WTC11 (cell line): ENCODE results near the gene MED19. TPM values are rescaled to one million over a fixed set of nuclear protein-coding genes. Genes with fewer than 3 reads are reported as not detected.

Source experiments
- CREM ChIP-seq: sonication (generic); formaldehyde crosslinking; IDR thresholded peaks from 2 replicates; pipeline ENCODE4 v1.8.1; 2022; ENCODE audit warnings: mild to moderate bottlenecking, missing genetic modification reagents, moderate library complexity
- ELF4 ChIP-seq: sonication (generic); formaldehyde crosslinking; IDR thresholded peaks from 2 replicates; pipeline ENCODE4 v1.8.1; 2022; ENCODE audit warnings: low read depth, mild to moderate bottlenecking, moderate library complexity, missing genetic modification reagents
- FOXP1 ChIP-seq: sonication (generic); formaldehyde crosslinking; IDR thresholded peaks from 2 replicates; pipeline ENCODE4 v1.8.0; 2022; ENCODE audit warnings: missing genetic modification reagents, mild to moderate bottlenecking, moderate library complexity, borderline replicate concordance
- GABPB1 ChIP-seq: sonication (generic); formaldehyde crosslinking; IDR thresholded peaks from 2 replicates; pipeline ENCODE4 v1.8.1; 2023; ENCODE audit warnings: mild to moderate bottlenecking, missing genetic modification reagents
- IRF2 ChIP-seq: sonication (generic); formaldehyde crosslinking; IDR thresholded peaks from 2 replicates; pipeline ENCODE4 v1.8.0; 2022; ENCODE audit warnings: low read depth, missing genetic modification reagents, borderline replicate concordance
- MAX ChIP-seq: sonication (generic); formaldehyde crosslinking; IDR thresholded peaks from 2 replicates; pipeline ENCODE4 v1.8.0; 2022; ENCODE audit warnings: mild to moderate bottlenecking, missing genetic modification reagents
- MYBL2 ChIP-seq: sonication (generic); formaldehyde crosslinking; IDR thresholded peaks from 2 replicates; pipeline ENCODE4 v1.8.1; 2023; ENCODE audit warnings: mild to moderate bottlenecking, moderate library complexity, missing genetic modification reagents
- NFE2L1 ChIP-seq: sonication (generic); formaldehyde crosslinking; IDR thresholded peaks from 2 replicates; pipeline ENCODE4 v1.8.1; 2023; ENCODE audit warnings: missing genetic modification reagents
- NFYB ChIP-seq: sonication (generic); formaldehyde crosslinking; conservative IDR thresholded peaks from 2 replicates; pipeline ENCODE4 v1.8.0; 2022; ENCODE audit warnings: low read depth, missing genetic modification reagents
- NR2C2 ChIP-seq: sonication (generic); formaldehyde crosslinking; IDR thresholded peaks from 2 replicates; pipeline ENCODE4 v1.8.0; 2022; ENCODE audit warnings: mild to moderate bottlenecking, missing genetic modification reagents
- OVOL2 ChIP-seq: fragments of 250-450 bp; sonication (Bioruptor Pico); IDR thresholded peaks from 2 replicates; pipeline ENCODE4 v1.9.0; 2021; ENCODE audit warnings: mild to moderate bottlenecking, borderline replicate concordance
- RELA ChIP-seq: sonication (generic); formaldehyde crosslinking; IDR thresholded peaks from 2 replicates; pipeline ENCODE4 v1.8.1; 2022; ENCODE audit warnings: missing genetic modification reagents, mild to moderate bottlenecking, borderline replicate concordance
- STAT6 ChIP-seq: sonication (generic); formaldehyde crosslinking; conservative IDR thresholded peaks from 2 replicates; pipeline ENCODE4 v1.8.1; 2023; ENCODE audit warnings: mild to moderate bottlenecking, low read depth, missing genetic modification reagents, moderate library complexity
- TEAD1 ChIP-seq: sonication (generic); formaldehyde crosslinking; IDR thresholded peaks from 2 replicates; pipeline ENCODE4 v1.8.0; 2022; ENCODE audit warnings: mild to moderate bottlenecking, missing genetic modification reagents
- TEAD4 ChIP-seq: sonication (generic); formaldehyde crosslinking; IDR thresholded peaks from 2 replicates; pipeline ENCODE4 v1.8.0; 2022; ENCODE audit warnings: mild to moderate bottlenecking, missing genetic modification reagents
- ZNF396 ChIP-seq: fragments of 250-450 bp; sonication (Bioruptor Pico); IDR thresholded peaks from 2 replicates; pipeline ENCODE4 v1.8.0; 2021; ENCODE audit warnings: mild to moderate bottlenecking, moderate library complexity, borderline replicate concordance
- ZNF512 ChIP-seq: sonication (generic); formaldehyde crosslinking; IDR thresholded peaks from 2 replicates; pipeline ENCODE4 v1.8.1; 2022; ENCODE audit warnings: missing genetic modification reagents, borderline replicate concordance
- ZNF671 ChIP-seq: fragments of 250-450 bp; sonication (Bioruptor Pico); IDR thresholded peaks from 2 replicates; pipeline ENCODE4 v1.8.0; 2021; ENCODE audit warnings: mild to moderate bottlenecking
- ZSCAN18 ChIP-seq: fragments of 250-450 bp; sonication (Bioruptor Pico); IDR thresholded peaks from 2 replicates; pipeline ENCODE4 v2.1.2; 2022; ENCODE audit warnings: mild to moderate bottlenecking, moderate library complexity
- total RNA-seq: library from RNA; stranded (reverse); gene quantifications from 3 replicates; pipeline ENCODE4 v1.2.3, GENCODE V29; 2021
- TF ChIP-seq, protein P1 (sequence below): fragments of 250-450 bp; sonication (Bioruptor Pico); IDR thresholded peaks from 2 replicates; pipeline ENCODE4 v1.9.0; 2021; ENCODE audit warnings: mild to moderate bottlenecking
- TF ChIP-seq, protein P2 (sequence below): sonication (generic); formaldehyde crosslinking; IDR thresholded peaks from 2 replicates; pipeline ENCODE4 v1.8.0; 2023; ENCODE audit warnings: mild to moderate bottlenecking, missing genetic modification reagents
- TF ChIP-seq, protein P3 (sequence below): fragments of 200-600 bp; IDR thresholded peaks from 2 replicates; pipeline ENCODE4 v1.8.0; 2022; ENCODE audit warnings: antibody characterized with exemption
- TF ChIP-seq, protein P4 (sequence below): sonication (generic); formaldehyde crosslinking; IDR thresholded peaks from 2 replicates; pipeline ENCODE4 v1.8.0; 2022; ENCODE audit warnings: mild to moderate bottlenecking, missing genetic modification reagents
- TF ChIP-seq, protein P5 (sequence below): sonication (generic); formaldehyde crosslinking; IDR thresholded peaks from 2 replicates; pipeline ENCODE4 v1.8.1; 2022; ENCODE audit warnings: low read depth, missing genetic modification reagents, borderline replicate concordance

The MED19 gene
- total RNA-seq, 1 experiment from 2014 or later: 19.1 TPM

DNA sequence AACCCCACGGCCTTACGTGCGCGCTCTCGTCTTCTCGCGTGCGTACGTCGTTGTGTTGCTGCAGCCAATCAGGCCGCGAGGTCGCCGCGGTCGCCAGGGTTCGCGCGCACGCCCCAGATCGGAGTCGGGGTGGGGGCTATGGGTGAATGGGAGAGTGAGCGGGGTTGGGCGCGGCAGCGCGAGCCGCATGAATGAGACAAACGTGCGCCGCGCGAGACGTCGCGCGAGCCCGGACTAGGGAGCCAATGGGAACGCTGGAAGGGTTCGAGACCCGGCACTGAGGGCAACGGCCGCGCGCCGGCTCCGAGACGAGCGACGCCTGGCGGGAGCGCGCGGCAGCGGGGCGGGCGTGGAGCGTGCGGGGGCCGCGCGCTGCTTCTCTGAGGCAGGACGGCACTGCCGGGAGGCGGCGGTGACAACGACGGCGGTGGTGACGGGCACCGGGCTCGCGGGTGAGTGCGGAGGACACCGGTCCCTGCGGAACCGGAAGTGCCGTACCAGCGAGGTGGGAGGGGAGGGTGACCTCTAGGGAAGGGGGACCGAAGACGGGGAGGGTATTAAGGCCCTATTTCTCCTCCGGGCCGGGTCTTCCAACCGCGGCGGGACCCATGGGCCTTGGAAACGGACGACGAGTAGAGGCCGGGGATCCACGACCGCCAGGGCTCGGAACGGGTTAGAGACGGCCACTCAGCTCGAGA is 44.1 kb downstream of the MED19 start, which contains the start of gene ZDHHC5 (continued):
- TF ChIP-seq STAT6: no peak
- no peak for TF ChIP-seq ZNF512 (CRISPR knock-in tag)
- peak; percentile 49; the same call in 1 of the 2 replicates for TF ChIP-seq TEAD1 (CRISPR knock-in tag)
- TF ChIP-seq FOXP1 (CRISPR knock-in tag): peak; percentile 20; the same call in 1 of the 2 replicates
- no peak for TF ChIP-seq TEAD4 (CRISPR knock-in tag)
- peak; percentile 66; the same call in 1 of the 2 replicates for TF ChIP-seq MAX (CRISPR knock-in tag)
- no peak for TF ChIP-seq ZSCAN18
- TF ChIP-seq, protein P1, sequence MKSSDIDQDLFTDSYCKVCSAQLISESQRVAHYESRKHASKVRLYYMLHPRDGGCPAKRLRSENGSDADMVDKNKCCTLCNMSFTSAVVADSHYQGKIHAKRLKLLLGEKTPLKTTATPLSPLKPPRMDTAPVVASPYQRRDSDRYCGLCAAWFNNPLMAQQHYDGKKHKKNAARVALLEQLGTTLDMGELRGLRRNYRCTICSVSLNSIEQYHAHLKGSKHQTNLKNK: no peak
- peak; percentile 60 for TF ChIP-seq GABPB1 (CRISPR knock-in tag)
- peak; percentile 59; the same call in 1 of the 2 replicates for TF ChIP-seq CREM (CRISPR knock-in tag)
- peak; percentile 71 for TF ChIP-seq NFYB (CRISPR knock-in tag)
- TF ChIP-seq, protein P2, sequence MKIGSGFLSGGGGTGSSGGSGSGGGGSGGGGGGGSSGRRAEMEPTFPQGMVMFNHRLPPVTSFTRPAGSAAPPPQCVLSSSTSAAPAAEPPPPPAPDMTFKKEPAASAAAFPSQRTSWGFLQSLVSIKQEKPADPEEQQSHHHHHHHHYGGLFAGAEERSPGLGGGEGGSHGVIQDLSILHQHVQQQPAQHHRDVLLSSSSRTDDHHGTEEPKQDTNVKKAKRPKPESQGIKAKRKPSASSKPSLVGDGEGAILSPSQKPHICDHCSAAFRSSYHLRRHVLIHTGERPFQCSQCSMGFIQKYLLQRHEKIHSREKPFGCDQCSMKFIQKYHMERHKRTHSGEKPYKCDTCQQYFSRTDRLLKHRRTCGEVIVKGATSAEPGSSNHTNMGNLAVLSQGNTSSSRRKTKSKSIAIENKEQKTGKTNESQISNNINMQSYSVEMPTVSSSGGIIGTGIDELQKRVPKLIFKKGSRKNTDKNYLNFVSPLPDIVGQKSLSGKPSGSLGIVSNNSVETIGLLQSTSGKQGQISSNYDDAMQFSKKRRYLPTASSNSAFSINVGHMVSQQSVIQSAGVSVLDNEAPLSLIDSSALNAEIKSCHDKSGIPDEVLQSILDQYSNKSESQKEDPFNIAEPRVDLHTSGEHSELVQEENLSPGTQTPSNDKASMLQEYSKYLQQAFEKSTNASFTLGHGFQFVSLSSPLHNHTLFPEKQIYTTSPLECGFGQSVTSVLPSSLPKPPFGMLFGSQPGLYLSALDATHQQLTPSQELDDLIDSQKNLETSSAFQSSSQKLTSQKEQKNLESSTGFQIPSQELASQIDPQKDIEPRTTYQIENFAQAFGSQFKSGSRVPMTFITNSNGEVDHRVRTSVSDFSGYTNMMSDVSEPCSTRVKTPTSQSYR (CRISPR knock-in tag): no peak
- TF ChIP-seq, protein P3, sequence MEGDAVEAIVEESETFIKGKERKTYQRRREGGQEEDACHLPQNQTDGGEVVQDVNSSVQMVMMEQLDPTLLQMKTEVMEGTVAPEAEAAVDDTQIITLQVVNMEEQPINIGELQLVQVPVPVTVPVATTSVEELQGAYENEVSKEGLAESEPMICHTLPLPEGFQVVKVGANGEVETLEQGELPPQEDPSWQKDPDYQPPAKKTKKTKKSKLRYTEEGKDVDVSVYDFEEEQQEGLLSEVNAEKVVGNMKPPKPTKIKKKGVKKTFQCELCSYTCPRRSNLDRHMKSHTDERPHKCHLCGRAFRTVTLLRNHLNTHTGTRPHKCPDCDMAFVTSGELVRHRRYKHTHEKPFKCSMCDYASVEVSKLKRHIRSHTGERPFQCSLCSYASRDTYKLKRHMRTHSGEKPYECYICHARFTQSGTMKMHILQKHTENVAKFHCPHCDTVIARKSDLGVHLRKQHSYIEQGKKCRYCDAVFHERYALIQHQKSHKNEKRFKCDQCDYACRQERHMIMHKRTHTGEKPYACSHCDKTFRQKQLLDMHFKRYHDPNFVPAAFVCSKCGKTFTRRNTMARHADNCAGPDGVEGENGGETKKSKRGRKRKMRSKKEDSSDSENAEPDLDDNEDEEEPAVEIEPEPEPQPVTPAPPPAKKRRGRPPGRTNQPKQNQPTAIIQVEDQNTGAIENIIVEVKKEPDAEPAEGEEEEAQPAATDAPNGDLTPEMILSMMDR: peak; percentile 22; the same call in 1 of the 2 replicates
- no peak for TF ChIP-seq ELF4 (CRISPR knock-in tag)
- no peak for TF ChIP-seq IRF2 (CRISPR knock-in tag)
- TF ChIP-seq NFE2L1 (CRISPR knock-in tag): no peak
- TF ChIP-seq RELA: 0 out of 2 replicates have a peak, but pooled peaks have one; percentile 50
- no peak for TF ChIP-seq ZNF671
- TF ChIP-seq OVOL2 (CRISPR knock-in tag): no peak
- no peak for TF ChIP-seq ZNF396
- TF ChIP-seq NR2C2 (CRISPR knock-in tag): no peak; the same call in 1 of the 2 replicates
- TF ChIP-seq, protein P4, sequence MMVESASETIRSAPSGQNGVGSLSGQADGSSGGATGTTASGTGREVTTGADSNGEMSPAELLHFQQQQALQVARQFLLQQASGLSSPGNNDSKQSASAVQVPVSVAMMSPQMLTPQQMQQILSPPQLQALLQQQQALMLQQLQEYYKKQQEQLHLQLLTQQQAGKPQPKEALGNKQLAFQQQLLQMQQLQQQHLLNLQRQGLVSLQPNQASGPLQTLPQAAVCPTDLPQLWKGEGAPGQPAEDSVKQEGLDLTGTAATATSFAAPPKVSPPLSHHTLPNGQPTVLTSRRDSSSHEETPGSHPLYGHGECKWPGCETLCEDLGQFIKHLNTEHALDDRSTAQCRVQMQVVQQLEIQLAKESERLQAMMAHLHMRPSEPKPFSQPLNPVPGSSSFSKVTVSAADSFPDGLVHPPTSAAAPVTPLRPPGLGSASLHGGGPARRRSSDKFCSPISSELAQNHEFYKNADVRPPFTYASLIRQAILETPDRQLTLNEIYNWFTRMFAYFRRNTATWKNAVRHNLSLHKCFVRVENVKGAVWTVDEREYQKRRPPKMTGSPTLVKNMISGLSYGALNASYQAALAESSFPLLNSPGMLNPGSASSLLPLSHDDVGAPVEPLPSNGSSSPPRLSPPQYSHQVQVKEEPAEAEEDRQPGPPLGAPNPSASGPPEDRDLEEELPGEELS (CRISPR knock-in tag): peak; percentile 74
- TF ChIP-seq, protein P5, sequence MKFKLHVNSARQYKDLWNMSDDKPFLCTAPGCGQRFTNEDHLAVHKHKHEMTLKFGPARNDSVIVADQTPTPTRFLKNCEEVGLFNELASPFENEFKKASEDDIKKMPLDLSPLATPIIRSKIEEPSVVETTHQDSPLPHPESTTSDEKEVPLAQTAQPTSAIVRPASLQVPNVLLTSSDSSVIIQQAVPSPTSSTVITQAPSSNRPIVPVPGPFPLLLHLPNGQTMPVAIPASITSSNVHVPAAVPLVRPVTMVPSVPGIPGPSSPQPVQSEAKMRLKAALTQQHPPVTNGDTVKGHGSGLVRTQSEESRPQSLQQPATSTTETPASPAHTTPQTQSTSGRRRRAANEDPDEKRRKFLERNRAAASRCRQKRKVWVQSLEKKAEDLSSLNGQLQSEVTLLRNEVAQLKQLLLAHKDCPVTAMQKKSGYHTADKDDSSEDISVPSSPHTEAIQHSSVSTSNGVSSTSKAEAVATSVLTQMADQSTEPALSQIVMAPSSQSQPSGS: no peak
- 0 out of 2 replicates have a peak, but pooled peaks have one; percentile 18 for TF ChIP-seq MYBL2 (CRISPR knock-in tag)
